ENCODE measurements around the gene SCD5.

Gene SCD5

DNA sequence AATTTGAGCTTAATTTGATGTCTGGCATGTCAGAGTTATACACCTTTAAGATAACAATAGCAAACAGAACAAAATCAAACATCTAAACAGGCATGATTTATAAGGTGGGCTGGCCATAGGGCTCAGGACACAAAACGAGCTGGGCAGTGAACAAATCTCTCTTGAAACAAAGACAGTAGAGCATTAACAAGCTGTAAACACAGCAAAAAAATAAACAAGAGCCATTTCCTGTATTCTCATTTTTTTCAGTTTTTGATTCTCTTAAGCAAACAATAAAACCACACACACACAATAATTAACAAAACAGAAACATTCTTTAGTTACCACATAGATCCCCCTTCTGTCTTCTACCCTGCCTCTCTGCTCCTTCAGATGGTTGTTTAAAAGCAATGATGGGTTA, 168.5 kb downstream of the SCD5 start:
- DNase-seq (ENCODE audit: low read depth): no peak

GRCh38 chr4:82629238-82630000, 169.2 kb downstream of the SCD5 start:
- DNase-seq (ENCODE audit: low read depth): peak; percentile 55

DNA sequence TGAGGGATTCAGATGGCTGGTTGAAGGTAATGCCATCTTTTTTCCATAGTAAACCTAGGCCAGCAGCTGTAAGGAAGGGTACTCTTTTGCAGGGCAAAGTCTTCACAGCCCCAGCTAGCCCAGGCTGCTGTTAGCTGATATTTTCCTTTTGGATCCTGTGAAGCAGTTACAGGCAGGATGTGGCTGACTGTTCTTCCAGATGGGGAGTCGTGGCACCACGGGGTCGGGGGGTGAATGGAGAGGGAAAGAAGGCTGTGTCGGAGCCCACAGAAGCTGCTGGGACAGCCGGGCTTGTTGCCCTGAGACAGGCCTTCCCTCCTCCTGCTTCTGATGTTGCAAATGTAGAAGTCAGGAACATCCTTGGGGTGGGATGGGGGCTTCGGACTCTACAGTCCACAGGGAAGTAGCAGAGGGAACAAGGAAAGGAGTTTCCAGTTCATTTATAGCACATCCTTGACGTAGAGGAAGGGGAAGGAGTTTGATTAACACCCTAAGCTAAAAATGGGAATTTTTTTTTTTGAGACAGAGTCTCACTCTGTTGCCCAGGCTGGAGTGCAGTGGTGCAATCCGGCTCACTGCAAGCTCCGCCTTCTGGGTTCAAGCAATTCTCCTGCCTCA, 172.2 kb downstream of the SCD5 start:
- DNase-seq (ENCODE audit: low read depth): no peak

DNA sequence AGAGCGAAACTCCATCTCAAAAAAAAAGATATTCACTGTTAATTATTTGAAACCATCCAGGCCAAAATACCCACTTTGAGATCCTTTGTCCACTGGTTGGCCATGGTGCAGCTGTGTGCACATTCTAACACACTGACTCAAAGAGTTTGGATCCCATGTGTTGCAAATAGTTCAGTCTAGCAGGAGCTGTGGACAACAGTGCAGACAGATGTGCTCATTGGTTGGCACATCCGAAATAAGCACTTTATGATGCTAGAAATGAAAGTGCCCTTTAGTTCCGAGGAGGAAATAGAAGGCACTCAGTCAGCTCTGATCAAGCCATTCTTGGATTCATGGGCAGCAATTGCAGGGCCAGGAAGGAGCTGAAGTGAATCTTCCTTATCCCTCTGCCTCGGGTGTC, 173.8 kb downstream of the SCD5 start:
- peak; percentile 44 for DNase-seq (ENCODE audit: low read depth)

GRCh38 chr4:82623121-82623683, 175.4 kb downstream of the SCD5 start:
- DNase-seq (ENCODE audit: low read depth): peak; percentile 77

- DNase-seq (ENCODE audit: low read depth): no peak
Observed at GRCh38 chr4:82621251-82621650, 177.3 kb downstream of the SCD5 start.

DNA sequence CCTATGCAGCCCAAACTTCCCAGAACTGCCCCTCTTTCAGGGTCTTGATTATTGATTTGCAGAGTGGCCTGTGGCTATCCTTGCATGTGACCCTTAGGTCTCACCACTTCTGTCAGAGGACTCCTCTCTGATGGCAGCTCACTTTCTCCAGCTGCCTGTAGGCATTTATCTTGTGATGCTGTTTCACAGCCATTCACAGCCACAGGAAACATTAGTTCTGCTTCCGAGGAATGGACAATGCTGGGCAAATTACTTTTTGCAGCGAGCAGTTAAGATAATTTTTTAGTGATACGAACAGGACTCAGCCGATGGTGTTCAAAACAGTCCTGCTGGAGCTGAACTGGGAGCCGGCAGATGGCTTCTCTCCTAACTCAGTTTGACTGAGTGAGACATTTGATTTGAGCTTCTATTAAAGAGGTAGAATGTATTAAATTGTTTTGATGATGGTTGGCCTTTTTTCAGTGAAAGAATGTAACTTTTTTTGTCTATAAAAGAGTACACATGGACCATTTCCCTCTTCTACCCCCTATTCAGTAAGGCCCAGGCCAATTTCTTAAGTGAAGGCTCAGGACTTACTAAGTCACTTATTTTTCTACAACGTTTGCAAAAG, 178.4 kb downstream of the SCD5 start:
- no peak for DNase-seq (ENCODE audit: low read depth)

DNA sequence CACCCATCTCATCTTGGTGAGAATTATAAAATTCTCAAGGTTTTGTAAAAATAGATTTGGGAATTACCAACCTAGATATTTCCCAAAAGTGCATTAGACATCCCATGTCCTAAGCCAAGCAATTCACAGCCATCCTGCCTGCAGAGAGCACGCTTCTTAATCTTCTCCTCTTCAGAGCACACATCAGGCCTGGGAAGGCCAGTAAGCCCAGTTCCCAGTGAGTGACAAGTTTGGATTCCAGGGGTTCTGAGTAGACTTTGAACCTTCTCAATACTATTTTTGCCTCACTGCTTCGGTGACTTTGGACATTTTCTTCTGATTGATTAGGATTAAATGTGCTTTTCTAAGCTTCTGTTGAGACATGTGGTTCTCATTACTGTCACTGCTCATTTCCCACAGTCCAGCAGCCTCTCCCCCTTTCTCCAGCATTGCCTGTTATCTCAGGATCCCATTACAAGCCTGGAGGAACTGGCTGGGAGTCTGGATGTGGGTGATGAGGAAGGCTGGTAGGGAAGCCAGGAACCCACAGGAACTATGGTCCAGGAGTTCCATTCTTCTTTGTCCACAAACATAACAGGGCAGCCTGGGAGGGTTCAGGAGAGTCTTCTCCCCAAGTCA, 180.4 kb downstream of the SCD5 start:
- DNase-seq (ENCODE audit: low read depth): peak; percentile 41

DNA sequence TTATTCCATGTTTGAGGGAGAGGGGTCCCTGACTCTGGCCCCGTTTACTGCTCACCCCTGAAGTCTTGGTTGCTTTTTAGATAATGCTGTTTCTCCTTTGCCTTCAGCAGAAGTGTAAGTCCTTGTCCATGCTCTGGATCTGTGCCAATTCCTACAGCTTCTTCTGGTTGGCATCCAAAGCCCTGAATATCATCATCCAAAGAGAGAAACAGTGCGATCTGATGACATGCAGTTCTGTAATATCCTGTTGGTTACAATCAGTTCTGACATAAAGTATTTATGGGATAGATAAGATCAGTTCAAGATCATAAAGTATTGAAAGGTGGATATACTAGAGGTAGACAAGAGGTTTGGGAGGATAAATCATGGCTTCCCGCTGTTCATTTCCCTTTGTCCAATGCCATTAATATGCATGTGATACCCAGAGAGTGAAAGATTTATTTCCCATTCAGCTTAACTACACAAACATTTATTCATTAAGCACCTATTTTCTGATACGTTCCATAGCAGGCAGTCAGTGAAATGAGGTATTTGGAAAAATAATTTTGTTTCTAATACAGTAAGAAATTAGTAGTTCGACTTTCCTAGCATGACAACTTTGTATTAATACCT, 183.7 kb downstream of the SCD5 start:
- DNase-seq (ENCODE audit: low read depth): no peak

DNA sequence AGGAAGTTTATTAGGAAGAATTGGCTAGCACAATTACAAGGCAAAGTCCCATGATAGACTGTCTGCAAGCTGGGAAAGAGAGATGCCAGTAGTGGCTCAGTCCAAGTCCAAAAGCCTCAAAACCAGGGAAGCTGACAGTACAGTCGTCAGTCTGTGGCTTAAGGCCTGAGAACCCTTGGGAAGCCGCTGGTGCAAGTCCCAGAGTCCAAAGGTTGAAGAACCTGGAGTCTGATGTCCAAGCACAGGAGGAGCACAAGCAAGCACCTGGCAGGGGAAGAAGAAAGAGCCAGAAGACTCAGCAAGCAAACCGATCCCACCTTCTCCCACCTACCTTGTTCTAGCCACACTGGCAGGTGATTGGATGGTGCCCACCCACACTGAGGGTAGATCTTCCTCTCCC, 185.5 kb downstream of the SCD5 start:
- no peak for DNase-seq (ENCODE audit: low read depth)

- DNase-seq (ENCODE audit: low read depth): no peak
Observed at GRCh38 chr4:82611982-82612381, 186.6 kb downstream of the SCD5 start.

DNA sequence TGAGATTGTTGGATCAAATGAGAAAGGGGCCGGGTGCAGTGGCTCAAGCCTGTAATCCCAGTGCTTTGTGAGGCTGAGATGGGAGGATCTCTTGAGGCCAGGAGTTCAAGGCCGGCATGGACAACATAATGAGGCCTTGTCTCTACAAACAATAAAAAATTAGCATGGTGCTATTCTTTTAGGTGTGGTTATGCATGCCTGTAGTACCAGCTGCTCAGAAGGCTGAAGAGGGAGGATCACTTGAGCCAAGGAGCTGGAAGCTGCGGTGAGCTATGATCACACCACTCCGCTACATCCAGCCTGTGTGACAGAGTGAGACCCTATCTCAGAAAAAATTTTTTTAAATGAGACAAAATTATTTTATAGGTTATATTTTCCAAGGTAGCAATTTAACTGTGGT, 187.1 kb downstream of the SCD5 start:
- no peak for DNase-seq (ENCODE audit: low read depth)

GRCh38 chr4:82610041-82610440, 188.6 kb downstream of the SCD5 start:
- DNase-seq (ENCODE audit: low read depth): no peak

GRCh38 chr4:82606622-82607021, 192.0 kb downstream of the SCD5 start:
- no peak for DNase-seq (ENCODE audit: low read depth)

DNA sequence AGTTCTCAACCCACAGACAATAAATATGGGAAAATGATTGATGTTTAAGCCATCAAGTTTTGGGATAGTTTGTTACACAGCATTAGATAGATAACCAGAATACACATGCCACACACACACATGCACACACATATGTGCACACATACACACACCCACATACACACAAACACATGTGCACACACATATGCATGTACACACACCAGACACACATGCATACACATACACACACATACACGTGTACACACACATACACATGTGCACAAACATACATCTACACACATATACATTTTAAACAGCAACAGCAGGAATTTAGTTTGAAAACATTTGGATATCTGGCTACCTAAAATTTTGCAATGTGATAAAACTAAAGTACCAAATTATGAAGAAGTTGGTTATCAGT, 194.1 kb downstream of the SCD5 start:
- no peak for DNase-seq (ENCODE audit: low read depth)

GRCh38 chr4:82601242-82602015, 197.2 kb downstream of the SCD5 start:
- peak; percentile 58 for DNase-seq (ENCODE audit: low read depth)

- DNase-seq (ENCODE audit: low read depth): no peak
Observed at GRCh38 chr4:82599336-82599735, 199.3 kb downstream of the SCD5 start.

DNA sequence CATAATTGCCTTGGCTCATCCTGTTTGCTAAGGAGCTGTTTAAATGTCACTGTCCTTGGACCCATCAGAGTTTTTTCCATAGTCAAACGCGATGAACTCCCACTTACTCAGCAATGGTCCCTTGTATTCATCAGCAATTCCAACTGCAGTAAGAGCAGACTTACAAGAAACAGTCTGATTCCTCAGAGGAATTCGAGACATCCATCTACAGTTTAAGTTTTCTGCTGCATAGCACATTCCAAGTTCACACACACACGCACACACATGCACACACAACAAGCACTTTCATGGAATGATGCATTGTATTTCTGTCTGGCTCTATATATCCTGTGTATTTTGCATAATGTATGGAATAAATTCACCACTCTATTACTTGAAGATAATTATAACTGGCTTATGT, 204.1 kb downstream of the SCD5 start:
- no peak for DNase-seq (ENCODE audit: low read depth)

GRCh38 chr4:82593411-82593810, 205.2 kb downstream of the SCD5 start:
- DNase-seq (ENCODE audit: low read depth): no peak

DNA sequence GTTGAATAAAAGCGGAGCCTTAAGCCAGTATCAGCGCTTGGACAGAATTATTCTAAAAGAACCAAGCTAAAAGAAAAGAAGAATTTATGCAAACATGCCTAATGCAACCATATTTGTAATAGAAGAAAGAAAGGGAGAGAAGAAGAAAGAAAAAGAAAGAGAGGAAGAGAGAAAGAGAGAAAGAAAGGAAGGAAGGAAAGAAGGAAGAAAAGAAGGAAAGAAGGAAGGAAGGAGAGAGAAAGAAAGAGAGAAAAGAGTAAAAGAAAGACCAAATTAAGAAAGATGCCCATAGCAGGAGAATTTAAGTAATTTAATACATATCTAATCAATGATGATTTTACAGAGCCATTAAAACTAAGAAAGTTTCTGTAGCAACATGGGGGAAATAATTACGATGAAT, 206.0 kb downstream of the SCD5 start:
- DNase-seq (ENCODE audit: low read depth): no peak

- DNase-seq (ENCODE audit: low read depth): no peak
Observed at GRCh38 chr4:82591592-82591991, 207.0 kb downstream of the SCD5 start.

DNA sequence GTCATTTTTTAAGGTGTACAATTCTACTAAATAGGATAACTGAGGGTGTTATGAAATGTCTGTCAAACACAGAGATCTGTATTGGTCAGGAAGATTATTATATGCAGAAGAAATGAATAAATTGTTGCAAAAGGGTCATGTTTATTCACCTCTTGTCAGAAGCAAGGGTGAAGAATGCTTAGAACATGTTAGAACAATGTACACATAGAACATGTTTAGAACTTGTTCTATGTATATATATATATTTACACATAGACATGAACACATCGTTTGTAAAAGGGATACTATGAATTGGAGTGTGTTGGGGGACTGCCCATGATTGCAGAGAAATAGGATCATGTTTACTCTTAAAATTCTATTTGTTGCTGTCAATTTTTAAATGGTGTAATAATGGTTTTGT, 208.8 kb downstream of the SCD5 start:
- DNase-seq (ENCODE audit: low read depth): no peak

Measured in fibroblast of gingiva (primary cell).